AG10803 (cell line): ENCODE data around the gene NBL1.

Experiments
- DNase-seq: peaks from one replicate; pipeline ENCODE4 v3.0.0; 2010; ENCODE audit warnings: low read depth
- H3K4me3 ChIP-seq: 2 replicates; pipeline ENCODE4 v1.5.1; 2011; ENCODE audit warnings: mild to moderate bottlenecking, low read length, control low read depth
- TF ChIP-seq, protein P1 (sequence below): conservative IDR thresholded peaks from 2 replicates; pipeline ENCODE4 v1.5.1; 2011; ENCODE audit warnings: mild to moderate bottlenecking, low read length, control low read depth, inconsistent platforms

The NBL1 gene

DNA sequence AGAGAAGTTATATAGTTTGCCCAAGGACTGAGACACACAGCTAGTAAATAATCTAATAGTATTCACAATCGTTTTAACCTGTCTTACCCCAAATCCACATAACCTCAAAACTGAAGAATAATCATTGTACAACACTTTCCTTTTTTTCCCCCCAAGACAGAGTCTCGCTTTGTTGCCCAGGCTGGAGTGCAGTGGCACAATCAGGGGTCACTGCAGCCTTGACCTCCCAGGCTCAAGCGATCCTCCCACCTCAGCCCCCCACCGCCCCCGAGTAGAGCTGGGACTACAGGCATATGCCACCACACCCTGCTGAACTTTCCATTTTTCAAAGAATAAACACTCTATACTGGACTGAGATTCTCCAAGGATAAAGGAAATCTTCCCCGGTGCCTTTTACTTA is 28.7 kb upstream of the NBL1 start:
- H3K4me3 ChIP-seq = no peak overlapping the region
- TF ChIP-seq, protein P1, sequence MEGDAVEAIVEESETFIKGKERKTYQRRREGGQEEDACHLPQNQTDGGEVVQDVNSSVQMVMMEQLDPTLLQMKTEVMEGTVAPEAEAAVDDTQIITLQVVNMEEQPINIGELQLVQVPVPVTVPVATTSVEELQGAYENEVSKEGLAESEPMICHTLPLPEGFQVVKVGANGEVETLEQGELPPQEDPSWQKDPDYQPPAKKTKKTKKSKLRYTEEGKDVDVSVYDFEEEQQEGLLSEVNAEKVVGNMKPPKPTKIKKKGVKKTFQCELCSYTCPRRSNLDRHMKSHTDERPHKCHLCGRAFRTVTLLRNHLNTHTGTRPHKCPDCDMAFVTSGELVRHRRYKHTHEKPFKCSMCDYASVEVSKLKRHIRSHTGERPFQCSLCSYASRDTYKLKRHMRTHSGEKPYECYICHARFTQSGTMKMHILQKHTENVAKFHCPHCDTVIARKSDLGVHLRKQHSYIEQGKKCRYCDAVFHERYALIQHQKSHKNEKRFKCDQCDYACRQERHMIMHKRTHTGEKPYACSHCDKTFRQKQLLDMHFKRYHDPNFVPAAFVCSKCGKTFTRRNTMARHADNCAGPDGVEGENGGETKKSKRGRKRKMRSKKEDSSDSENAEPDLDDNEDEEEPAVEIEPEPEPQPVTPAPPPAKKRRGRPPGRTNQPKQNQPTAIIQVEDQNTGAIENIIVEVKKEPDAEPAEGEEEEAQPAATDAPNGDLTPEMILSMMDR = no peak
- DNase-seq = no peak

DNA sequence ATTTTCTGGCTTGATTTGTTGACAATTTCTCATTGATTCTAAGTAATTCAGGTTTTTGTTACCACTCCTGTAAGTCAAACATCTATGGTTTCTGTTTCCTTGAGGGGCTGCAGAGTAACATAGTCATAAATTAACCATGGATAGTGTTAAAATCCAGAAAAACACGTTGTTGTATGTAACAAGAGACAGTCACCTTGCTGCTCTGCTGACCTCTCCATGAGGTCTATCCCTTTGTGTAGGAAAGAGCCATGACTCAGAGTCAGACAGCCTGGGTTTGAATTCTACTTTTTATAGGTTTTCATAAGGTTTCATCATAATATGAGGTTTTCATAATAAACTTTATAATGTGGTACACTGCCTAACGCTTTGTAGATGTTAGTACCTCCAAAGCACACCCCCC is 27.6 kb upstream of the NBL1 start:
- TF ChIP-seq, protein P1 = no peak
- H3K4me3 ChIP-seq = no peak overlapping the region
- peak; percentile 66 for DNase-seq

DNA sequence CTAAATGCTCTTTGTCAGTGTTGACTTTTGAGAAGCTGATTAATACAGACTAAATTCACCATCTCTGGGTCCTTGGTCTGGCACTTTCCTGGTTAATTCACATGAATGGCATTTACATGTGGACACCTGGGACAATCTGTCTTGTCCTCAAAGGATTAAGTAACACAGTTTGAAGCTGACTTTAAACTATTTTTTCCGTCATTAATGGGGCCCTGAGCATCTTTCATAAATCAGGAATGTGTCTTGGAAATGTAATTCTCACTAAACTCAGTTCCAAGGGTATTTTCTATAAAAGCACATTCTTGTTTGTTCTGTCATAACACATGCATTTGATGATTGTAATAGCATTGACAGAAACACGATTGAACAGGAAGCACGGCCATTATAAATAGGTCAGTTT is 26.7 kb upstream of the NBL1 start:
- no peak overlapping the region for H3K4me3 ChIP-seq
- TF ChIP-seq, protein P1 = no peak
- peak; percentile 46 for DNase-seq

DNA sequence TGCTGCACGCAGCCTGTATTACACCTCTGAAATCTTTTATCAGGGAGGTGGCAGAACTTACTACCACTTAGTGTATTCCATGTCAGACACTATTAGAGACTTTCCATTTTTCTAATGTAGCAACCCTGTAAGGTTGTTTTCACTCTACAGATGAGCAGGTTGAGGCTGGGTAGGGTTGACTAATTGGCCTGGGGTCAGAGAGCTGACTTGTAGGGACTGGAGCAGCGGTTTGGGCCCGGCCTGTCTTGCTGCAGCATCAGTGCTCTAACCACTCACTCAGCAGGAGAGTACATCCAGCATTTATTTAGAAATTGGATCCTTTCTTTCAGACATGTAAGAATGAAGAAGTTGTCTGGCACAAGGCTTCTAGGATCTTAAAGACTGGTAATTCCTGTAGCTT is 25.7 kb upstream of the NBL1 start:
- TF ChIP-seq, protein P1 = no peak
- H3K4me3 ChIP-seq = no peak overlapping the region

DNA sequence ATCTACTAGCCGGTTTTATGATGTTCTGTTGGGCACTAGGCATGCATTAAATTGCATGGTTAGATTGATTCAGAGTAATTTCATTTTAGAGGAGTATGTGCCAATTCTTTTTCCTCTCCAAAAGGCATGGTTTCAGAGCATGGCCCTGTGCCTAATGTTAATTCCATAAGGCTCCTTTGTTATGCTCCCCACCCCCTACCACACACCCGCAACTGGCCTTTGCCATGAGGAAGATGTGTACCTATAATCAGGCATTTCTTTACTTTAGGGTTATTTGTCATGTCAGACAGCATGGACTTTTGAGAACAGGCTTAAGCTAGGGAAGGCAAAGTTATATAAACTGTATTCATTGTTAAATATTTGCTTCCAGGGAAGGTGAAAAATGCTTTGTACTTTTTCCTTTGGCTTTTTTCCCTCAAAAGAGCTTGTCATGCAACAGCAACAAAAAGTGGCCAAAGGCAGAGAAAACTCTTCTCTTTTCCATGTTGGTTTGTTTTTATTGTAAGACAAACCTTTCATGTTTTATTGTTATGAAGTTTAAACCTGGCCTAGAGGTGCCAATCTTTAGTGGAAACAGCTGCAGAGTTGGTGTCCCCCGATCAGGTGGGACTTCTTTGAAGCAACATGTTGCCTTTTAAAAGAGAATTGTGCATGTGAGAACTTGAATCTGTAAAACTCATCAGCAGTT is 24.3 kb upstream of the NBL1 start:
- TF ChIP-seq, protein P1 = no peak
- no peak overlapping the region for H3K4me3 ChIP-seq

More for the DNA sequence above, 25.7 kb upstream of the NBL1 start:
- no peak for DNase-seq

DNA sequence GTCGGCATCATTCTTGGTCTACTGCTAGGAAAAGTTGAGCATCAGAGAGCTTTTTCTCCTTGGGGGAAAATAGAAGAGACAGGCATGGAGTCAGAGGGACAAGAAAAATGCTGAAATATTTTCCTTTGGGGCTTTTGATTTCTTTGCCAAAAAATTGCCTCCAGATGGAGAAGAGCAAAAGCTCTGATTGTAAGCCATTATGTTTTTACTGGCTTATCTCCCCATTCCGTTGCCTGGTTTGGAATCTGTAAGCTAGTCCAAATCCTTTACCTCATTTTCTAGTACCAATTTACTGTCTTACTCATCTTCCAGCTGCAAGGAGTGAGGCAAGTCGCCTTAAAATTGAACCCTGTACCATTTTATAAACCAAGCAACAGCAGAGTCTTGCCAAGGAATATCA is 23.3 kb upstream of the NBL1 start:
- no peak overlapping the region for H3K4me3 ChIP-seq
- TF ChIP-seq, protein P1 = no peak
- DNase-seq = peak; percentile 80

More for the DNA sequence above, 24.3 kb upstream of the NBL1 start:
- DNase-seq = no peak

DNA sequence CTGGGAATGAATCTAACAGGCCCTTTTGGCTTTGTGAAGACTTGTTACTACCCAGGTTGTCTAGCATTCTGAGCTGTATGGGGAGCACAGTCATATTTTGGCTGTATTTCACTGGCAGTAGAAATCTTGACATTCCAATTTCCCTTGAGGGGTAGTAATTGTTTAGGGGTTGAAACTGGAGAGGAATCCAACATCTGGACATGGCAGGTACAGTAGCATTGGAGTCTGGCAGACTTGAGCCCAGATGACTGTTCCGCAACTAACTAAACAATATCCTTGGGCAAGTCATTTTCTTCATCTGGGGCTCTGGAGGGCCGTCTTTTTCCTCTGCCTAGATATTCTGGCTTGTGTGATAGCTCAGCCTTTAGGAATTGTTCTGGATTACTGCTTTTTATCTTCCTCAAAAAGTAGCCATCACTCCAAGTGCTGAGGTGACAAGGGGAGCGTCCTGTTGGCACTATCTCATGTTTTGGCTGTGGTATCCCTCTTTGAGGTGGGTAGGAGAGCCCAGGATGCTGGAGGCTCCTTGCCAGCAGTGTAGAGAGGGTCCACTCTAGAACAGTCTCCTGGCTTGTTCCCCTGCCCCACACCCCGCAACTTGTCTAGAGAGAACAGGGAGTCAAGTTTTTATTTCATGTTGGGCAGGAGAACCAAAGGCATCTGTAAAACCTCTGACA is 22.7 kb upstream of the NBL1 start:
- DNase-seq = peak; percentile 70
- TF ChIP-seq, protein P1 = no peak
- no peak overlapping the region for H3K4me3 ChIP-seq
